Ishikawa (cell line): ENCODE data around the gene ERLEC1.

Experiments
- CEBPB ChIP-seq: IDR thresholded peaks from 2 replicates; pipeline ENCODE4 v1.6.1; 2012
- CREB1 ChIP-seq: IDR thresholded peaks from 2 replicates; pipeline ENCODE4 v1.6.1; 2012; ENCODE audit warnings: low read depth
- EP300 ChIP-seq: IDR thresholded peaks from 2 replicates; pipeline ENCODE4 v1.6.1; 2012; ENCODE audit warnings: borderline replicate concordance
- FOXM1 ChIP-seq: IDR thresholded peaks from 2 replicates; pipeline ENCODE4 v1.6.1; 2012; ENCODE audit warnings: low read depth, borderline replicate concordance
- MAX ChIP-seq: IDR thresholded peaks from 2 replicates; pipeline ENCODE4 v1.6.1; 2012
- NFIC ChIP-seq: IDR thresholded peaks from 2 replicates; pipeline ENCODE4 v1.6.1; 2012
- RAD21 ChIP-seq: IDR thresholded peaks from 2 replicates; pipeline ENCODE4 v1.6.1; 2012; ENCODE audit warnings: low read depth
- REST ChIP-seq: IDR thresholded peaks from 2 replicates; pipeline ENCODE4 v1.6.1; 2012; ENCODE audit warnings: low read depth, mild to moderate bottlenecking
- TAF1 ChIP-seq: IDR thresholded peaks from 2 replicates; pipeline ENCODE4 v1.6.1; 2012; ENCODE audit warnings: low read depth, mild to moderate bottlenecking
- USF1 ChIP-seq: IDR thresholded peaks from 2 replicates; pipeline ENCODE4 v1.6.1; 2012
- YY1 ChIP-seq: IDR thresholded peaks from 2 replicates; pipeline ENCODE4 v1.6.1; 2012; ENCODE audit warnings: low read depth
- ZBTB7A ChIP-seq: IDR thresholded peaks from 2 replicates; pipeline ENCODE4 v1.6.1; 2012; ENCODE audit warnings: low read depth

- TF ChIP-seq CREB1 (no peak), RAD21 (no peak), YY1 (no peak), TAF1 (no peak), MAX (no peak), FOXM1 (no peak), NFIC (no peak), CEBPB (no peak), EP300 (no peak), REST (no peak), ZBTB7A (no peak), USF1 (no peak)
Measured at GRCh38 chr2:53820711-53821110, 33.9 kb downstream of the ERLEC1 start.
